COLO829 (cell line): ENCODE data around the gene FXYD4.
A peak's percentile ranks its signal among the peaks of the same experiment; 100 is the strongest.

Experiments used
- DNase-seq: peaks from one replicate; pipeline ENCODE4 v3.0.0; 2012; ENCODE audit warnings: low spot score

The FXYD4 gene

DNA sequence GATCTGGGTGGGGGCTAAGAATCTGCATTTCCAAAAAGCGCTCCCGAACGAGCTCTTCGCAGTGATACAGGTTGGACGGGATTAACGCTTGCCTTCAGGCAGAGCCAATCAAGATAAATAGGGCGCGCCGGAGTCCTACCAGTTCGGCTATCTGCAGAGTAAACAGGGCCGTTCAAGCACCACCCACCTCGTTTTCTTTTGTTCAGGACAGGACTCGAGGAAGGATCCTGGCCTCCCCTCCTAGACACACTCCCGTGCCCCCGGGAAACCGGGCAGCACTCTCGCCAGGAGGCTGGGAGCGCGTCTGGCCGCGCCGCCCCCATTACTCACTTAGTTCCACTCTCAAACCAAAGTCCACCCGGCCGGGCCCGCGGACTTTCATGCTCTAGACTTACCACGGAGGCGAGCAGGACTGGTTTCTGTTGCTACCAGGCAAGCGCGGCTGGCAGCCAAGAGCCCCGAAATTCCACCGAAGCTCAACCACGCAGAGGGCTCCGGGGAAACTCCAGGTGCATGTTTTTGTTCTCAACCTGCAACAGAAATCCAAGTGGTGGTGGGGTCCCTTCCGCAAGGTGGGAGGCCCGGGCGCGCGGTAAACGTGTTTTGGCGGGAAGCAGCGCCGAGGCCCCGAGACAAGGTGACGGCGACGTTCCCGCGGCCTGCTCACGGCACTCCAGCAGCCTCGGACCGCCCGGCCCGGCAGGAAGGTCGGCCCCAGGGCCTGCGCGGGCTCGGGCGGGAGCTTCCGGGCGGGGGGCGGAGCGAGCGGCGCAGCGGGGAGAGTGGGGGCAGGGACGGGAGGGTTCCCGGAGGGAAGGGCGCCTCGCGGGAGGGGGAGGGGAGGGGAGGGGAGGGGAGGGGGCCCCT, 24.9 kb downstream of the FXYD4 start:
- DNase-seq = peak; percentile 51

DNA sequence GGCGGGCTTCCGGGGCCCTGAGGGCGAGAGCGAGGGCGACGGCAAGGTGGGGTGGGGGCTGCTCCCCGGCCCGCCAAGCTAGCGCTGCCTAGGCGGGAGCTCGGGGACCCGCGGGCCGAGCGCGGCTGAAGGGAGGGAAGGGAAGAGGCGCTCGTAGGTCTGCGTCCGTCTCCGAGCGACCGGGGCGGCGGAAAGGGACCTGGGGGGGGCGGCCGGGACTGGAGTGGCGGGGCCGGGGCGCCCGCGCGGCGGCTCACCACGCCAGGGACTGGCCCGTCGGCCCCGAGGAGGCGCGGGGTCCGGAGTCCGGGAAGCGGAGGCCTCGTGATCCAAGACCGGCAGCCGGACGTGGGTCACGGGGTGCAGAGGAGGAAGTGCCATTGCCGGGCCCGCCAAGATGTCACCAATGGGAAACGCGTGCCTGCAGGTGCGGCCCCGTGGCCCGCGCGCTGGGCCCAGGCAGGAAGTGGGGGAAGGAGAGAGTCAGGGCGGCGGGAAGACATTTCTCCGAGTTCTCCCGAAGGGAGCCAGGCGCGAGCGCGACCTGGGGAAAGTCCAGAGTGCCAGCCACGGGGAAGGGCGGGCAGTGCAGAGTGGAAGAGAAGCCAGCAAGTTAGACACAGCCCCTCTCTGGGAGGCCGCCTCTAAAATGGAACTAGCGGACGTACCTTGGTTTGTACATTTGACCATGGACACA, 25.6 kb downstream of the FXYD4 start:
- peak; percentile 56 for DNase-seq

DNA sequence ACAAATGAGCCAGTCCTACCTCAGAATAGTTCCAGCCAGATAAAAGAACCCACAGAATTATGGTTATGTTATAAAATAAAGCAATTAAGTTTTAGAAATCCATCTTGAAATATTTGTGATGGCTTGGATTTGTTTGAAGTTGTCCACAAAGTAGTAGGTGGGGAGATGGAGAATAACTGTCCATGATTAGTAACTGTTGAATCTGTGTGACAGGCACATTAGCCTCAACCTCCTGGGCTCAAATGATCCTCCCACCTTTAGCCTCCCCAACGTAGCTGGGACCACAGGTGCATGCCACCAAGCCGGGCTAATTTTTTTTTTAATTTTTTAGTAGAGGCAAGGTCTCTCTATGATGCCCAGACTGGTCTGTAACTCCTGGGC, 27.5 kb downstream of the FXYD4 start:
- no peak for DNase-seq

DNA sequence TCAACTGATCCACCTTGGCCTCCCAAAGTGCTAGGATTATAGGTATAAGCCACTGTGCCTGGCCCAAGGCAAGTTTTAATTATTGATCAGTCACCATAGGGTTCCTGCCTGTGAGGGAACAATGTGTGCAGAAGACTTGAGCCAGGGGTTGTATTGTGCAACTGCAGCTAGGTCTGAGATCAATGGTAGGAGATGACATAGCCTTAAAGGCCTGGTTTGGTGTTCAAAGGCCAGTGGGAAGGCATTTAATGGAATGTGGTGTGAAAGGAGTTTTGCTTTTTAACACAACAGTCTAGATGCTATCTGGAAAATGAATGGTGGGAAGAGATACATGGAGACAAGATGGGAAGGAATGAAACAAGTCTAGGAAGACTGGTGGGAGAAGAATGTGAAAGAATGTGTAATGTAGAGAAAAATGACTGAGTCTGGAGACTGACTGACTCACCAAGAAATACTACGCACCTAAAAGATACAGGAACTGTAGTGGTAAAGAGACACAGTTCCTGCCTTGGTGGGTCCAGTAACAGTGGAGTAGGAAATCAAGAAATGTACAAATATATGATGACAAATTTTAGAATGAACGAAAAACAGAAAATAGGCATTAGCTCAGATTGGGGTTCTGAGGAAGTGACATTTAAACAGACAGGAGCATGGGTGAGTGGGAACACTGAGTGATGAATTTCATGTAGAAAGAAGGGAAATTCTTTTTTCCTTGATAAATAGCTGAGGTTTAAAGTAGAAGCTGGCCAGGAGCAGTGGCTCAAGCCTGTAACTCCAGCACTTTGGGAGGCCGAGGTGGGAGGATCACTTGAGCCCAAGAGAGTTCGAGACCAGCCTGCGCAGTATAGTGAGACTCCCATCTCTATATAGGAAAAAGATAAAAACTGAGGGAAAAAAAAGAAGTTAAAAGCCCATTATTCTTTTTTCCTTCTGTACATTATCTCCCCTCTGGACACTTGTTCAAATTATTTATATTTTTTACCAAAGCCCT, 28.2 kb downstream of the FXYD4 start:
- no peak for DNase-seq

DNA sequence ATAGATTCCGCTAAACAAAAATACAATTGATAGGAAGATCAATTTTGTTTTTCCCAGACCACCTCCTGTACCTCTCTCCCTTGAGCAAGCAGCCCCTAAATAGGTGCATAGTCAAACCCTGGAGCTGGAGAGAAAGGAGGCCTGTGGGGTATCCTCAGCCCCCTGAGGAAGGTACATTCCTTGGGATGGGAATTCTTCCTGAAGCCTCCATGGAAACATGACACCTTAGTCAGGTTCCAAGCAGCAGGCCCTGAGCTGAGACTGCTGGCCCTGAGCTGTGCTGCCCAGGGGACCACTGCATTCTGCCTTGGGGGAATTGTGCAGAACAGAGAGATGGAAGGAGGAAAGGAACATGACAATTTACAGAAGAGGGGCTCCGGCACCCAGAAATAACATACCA, 30.2 kb downstream of the FXYD4 start:
- no peak for DNase-seq

DNA sequence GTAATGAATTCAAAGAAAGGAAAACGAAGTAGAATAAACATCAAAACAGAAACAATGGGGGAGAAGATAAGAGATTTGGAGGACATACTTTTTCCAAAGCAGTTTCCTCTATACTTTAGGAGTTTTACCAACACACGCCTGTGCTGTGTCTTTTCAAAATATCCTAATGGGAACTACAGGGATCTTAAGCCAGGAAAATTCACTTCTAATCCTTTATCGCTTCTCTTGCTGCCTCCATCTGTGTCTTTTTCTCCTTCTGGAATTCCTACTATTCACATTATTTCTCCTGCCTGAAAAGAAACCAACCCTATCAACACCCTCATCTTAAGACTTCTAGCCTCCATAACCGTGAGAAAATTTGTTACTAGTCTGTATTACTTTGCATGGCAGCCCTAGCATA, 30.7 kb downstream of the FXYD4 start:
- no peak for DNase-seq

DNA sequence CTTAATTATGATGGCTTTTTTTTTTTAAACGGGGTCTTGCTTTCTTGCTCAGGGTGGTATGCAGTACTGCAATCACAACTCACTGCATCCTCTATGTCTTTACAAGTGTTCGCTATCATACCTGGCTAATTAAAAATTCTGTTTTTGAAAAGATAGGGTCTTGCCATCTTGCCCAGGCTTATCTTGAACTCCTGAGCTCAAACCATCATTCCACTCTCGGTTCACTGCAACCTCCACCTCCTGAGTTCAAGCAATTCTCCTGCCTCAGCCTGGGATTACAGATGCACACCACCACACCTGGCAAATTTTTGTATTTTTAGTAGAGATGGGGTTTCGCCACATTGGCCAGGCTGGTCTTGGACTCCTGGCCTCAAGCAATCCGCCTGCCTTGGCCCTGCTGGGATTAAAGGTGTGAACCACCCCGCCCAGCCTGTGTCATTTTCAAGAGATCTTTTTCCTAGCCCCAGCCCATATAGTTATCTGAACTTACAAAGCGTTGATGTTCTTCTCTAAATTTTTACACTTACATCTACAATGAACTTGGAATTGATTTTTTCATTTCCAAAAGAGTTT, 31.5 kb downstream of the FXYD4 start:
- DNase-seq = no peak

DNA sequence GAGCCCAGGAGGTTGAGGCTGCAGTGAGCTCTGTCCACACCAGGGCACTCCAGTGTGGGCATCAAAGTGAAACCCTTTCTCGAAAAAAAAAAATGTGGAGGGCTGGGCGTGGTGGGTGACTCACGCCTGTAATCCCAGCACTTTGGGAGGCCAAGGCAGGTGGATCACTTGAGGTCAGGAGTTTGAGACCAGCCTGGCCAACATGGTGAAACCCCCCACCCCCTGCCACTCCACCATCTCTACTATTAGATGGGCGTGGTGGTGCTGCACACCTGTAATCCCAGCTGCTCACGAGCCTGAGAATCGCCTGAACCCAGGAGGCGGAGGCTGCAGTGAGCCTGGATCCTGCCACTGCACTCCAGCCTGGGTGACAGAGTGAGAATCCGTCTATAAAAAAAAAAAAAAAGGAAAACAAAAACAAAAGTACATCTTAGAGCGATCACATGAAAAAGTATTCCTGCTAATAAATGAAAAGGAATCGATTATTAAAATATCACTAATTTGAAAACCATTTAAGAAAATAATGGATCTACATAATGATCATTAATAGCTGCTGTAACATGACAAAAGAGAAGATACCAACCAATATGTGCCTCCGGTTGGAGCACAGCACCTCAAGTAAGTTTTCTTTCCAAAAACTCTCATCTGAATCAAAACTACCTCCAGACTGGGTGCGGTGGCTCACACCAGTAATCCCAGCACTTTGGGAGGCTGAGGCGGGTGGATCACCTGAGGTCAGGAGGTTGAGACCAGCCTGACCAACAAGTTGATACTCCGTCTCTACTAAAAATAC, 32.7 kb downstream of the FXYD4 start:
- DNase-seq = no peak

DNA sequence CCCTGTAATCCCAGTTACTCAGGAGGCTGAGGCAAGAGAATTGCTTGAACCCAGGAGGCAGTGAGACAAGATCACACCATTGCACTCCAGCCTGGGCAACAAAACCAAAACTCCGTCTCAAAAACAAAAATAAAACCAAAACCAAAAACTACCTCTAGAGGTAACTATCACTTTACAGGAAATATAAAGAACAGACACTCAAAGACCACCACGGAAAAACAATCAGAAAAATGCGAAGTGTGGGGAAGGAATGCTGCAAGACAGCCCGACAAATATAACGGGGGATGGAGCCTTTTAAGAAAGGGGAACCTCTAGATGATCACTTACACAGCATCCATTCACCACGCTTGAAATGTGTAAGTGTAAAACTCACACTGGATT, 33.3 kb downstream of the FXYD4 start:
- no peak for DNase-seq

DNA sequence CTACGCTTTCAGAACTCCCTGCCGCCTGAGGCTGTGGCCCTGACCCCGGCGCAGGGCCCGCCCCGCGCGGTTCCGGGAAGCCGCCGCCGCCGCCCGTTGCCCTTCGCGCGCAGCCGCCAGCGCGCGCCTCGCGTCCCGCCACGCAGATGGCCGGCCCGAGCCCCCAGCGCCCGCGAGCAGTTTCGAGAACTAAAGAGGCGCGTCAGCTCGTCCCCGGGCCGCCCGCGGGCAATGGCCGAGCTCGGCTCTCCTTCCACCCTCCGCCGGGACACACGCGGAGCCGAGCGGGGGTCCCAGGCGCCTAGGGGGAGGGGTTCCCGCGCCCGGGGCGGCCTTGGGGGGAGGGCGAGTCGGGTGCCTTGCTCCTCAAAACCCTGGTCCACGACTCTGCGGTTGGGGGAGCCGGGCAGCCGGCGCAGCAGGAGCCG, 35.7 kb downstream of the FXYD4 start:
- DNase-seq = no peak

DNA sequence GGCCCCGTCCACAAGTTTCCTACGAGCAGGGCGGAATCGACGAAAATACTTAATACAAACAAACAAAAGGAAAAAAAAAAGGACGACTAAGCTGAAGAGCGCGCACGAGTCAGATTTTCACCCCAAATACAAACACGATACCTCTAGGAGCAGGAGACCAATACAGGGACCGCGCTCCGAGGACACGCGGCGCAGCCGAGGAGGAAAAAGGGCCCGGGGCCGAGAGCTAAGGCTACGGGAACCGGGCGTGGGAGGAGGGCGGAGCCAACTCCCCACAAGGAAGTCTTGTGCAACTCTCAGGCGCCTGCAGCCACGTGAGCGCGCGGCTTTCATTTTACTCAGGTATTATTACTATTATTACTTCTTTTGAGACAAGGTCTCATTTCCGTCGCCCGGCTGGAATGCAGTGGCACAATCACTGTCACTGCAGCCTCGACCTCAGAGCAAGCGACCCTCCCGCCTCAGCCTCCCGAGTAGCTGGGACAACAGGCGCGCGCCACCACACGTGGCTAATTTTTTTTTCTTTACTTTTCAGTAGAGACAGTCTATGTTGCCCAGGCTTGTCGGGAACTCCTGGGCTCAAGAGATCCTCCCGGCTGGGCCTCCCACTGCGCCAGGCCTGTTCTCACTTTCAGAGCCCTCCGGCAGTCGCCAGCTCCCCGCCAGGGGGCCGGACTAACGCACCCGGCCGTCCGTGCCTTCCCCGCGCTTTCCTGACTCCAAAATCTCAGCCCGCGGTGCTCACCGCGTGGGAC, 36.3 kb downstream of the FXYD4 start:
- peak; percentile 60 for DNase-seq

DNA sequence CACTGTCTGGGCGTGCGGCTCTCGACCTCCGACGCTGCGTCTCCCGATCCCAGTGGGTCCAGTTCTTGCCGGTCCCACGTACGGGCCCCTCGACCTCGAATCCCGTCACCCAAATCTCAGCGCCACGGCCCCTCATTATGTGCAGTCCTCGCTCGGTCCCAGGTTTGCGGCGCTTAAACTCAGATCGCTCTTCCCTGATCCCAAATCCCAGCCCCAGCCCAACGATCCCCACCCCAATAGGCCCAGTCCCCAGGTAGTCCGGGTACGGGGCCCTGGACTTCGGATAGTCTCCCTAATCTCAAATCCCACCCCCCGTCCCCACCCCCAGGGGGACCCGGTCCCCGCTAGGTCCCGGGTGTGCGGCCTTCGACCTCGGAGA, 36.9 kb downstream of the FXYD4 start:
- no peak for DNase-seq

DNA sequence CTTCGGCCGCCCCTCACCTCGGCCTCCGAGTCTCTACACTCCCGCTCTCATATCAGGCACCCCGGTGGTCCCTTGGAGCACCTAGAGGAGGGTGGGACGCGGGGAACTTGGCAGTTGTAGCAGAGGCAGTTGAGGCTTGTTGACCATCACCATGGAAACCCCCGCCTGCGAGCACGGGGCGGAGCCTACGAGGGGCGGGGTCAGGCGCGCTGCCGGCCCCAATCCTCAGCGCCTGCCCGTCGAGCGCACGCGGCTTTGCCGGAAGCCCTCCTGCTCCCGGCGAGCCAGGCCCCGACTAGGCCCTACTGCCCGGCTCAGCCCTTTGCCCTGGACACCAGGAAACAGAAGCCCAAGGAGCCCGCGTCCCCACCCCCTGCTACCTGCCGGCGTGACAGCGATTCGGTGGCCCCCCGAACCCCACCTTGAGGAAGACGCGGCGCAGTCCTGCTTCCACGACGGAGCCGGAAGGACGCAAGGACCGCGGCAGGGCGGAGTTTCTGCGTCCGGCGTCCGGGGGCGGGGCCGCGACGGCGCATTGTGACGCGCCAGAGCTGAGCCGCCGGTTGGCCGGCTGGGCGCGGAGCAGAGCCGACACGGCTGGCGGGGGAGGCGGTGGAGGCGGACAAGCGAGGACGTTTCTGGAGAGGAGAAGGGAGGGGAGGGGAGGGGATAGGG, 37.4 kb downstream of the FXYD4 start, which contains the start of gene HNRNPF:
Gene HNRNPF, minus strand, starts transcription at position 477 of the 675 bp plus-strand sequence. CDS start 21,302 bp downstream, outside the sequence.
- DNase-seq = peak; percentile 85

DNA sequence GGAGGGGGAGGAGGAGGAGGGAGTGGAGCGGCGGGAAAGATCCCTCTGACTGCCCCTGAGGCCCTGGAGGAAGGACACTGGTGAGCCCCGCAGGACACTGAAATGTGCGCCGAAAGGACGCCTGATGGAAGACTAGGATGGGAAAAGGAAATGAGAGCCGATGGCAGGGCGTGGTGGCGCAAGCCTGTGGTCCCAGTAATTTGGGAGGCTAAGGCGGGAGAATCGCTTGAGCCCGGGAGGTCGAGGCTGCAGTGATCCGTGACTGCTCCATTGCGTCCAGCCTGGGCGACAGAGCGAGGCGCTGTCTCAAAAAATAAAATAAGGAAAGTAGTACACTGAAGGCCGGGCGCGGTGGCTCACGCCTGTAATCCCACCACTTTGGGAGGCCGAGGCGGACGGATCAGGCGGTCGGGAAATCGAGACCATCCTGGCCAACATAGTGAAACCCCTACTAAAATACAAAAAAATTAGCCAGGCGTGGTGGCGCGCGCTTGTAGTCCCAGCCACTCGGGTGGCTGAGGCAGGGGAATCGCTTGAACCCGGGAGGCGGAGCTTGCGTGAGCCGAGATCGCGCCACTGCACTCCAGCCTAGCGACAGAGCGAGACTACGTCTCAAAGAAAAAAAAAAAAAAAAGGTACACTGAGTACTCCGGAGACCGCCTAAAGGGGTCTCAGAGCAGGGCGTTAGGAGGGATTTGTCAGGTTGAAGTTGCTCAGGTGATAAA, 38.1 kb downstream of the FXYD4 start:
- DNase-seq = no peak

DNA sequence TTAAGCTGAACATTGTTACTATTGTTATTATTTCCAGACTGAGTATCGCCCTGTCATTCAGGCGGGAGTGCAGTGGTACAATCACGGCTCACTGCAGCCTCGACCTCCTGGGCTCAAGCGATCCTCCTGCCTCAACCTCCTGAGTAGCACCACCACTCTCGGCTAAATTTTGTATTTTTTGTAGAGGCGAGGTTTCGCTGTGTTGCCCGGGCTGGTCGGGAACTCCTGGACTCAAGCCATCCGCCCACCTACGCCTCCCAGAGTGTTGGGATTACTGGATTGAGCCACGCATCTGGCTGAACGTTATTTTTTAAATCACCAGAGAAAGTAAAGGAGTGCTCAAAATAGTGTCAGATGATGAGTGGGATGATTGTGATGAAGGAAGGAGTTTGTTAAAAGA, 38.9 kb downstream of the FXYD4 start:
- DNase-seq = no peak

DNA sequence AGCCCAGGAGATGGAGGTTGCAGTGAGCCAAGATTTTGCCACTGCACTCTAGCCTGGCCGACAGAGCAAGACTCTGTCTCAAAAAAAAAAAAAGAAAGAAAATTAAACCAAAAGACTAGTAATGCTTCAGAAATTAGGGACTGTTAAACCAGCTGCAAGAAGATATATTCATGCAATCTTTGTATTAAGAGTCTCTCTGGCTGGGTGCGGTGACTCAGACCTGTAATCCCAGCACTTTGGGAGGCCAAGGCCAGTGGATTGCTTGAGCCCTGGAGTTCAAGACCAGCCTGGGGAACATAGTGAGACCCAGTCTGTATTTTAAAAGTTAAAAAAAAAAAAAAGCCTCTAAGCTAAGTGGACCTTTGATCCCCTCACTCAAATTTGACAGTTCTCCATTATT, 40.1 kb downstream of the FXYD4 start:
- DNase-seq = no peak

DNA sequence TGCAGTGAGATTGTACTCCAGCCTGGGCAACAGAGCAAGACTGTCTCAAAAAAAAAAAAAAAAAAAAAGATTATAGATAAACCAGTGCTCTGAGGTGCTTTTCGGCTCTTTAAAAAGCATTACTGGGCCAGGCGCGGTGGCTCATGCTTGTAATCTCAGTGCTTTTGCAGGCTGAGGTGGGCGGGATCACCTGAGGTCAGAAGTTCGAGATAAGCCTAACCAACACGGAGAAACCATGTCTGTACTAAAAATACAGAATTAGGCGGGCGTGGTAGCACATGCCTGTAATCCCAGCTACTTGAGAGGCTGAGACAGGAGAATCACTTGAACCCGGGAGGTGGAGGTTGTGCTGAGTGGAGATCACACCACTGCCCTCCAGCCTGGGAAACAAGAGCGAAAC, 44.1 kb downstream of the FXYD4 start:
- DNase-seq = no peak

DNA sequence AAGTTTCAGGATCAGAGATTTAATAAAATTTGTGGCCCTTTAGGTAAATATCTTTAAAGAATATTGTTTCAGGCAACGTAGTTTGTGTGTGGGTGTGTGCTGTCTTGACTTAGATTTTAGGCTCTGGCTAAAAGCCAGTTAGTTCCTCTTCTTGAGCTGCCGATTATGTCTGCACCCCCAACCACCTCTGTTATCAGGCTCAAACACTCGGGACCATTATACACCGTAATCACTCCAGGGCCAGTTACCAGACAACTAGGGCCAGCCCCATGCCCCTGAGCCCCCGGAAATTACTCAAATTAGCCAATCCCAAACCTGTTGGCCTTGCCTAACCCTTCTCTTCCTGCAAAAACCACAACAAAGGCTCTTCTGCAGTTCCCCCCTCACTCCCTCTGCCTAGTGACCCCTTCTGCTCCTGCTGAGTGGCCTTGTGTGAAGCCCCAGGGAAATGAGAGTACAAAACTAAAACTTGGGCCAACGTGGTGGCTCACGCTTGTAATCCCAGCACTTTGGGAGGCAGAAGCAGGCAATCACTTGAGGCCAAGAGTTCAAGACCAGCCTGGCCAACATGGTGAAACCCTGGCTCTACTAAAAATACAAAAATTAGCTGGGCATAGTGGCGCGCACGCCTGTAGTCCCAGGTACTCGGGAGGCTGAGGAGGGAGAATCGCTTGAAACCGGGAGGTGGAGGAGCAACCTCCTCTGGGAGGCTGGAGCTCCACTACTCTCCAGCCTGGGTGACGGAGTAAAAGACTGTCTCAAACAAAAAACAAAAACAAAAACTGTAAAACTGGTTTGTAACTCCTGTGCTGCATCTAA, 46.7 kb downstream of the FXYD4 start:
- no peak for DNase-seq
